ENCODE results near the gene WNK2.

WNK2 gene

GRCh38 chr9:93200449-93200742, 16.5 kb downstream of the WNK2 start:
- DNase-seq (ENCODE audit: low read depth): no peak

DNA sequence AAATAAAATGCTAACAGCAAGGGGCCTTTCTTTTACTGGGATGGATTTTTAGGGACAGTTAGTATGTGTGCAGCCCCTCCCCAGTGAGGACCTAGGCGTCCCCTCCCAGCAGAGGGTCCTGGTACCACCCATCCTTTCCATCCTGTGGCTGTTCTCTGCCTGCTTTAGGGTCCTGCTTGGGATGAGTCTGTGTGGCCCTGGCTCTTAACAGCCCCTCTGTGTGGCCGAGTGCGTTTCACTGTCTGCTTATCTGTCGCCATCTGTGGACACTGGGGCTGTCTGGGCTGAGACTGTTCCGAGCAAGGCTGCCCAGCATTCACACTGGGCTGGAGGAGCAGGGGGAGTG, 17.0 kb downstream of the WNK2 start:
- DNase-seq (ENCODE audit: low read depth): no peak

DNA sequence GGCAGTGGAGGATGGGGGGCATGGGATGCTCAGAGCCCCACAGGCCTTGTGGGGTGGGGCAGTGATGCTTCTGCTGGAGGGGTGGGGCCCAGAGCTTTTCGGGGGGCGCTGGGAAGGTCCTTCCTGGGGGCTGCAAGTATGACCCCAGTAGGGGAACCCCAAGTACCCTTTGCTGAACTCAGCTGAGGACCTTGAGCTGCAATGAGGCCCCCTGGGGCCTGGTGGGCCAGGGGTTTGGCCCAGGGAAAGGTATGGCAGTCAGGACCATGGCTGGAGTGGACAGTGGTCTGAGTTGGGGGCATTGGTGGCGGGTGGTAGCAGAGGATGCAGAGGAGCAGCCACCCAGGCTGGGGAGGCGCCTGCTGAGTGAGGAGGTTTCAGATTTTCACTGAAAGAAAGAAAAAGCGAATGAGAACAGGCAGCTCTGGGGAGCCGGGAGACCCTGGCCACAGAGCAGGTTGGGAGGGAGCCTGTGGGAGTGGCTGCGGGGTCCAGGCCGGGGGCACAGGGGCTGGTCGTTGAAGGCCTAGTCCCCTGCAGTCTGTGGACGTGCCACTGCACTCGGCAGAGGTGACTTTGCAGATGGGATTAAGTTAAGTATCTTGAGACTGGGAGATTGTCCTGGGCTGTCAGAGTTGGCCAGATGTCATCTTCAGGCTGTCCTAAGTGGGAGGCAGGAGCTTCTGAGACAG, 19.2 kb downstream of the WNK2 start:
- no peak for DNase-seq (ENCODE audit: low read depth)

- no peak for DNase-seq (ENCODE audit: low read depth)
These were observed 20.0 kb downstream of the WNK2 start for GRCh38 chr9:93203718-93204469.

- DNase-seq (ENCODE audit: low read depth): no peak
These were observed 20.6 kb downstream of the WNK2 start for GRCh38 chr9:93204470-93205043.

GRCh38 chr9:93205045-93205768, 21.3 kb downstream of the WNK2 start:
- DNase-seq (ENCODE audit: low read depth): no peak

DNA sequence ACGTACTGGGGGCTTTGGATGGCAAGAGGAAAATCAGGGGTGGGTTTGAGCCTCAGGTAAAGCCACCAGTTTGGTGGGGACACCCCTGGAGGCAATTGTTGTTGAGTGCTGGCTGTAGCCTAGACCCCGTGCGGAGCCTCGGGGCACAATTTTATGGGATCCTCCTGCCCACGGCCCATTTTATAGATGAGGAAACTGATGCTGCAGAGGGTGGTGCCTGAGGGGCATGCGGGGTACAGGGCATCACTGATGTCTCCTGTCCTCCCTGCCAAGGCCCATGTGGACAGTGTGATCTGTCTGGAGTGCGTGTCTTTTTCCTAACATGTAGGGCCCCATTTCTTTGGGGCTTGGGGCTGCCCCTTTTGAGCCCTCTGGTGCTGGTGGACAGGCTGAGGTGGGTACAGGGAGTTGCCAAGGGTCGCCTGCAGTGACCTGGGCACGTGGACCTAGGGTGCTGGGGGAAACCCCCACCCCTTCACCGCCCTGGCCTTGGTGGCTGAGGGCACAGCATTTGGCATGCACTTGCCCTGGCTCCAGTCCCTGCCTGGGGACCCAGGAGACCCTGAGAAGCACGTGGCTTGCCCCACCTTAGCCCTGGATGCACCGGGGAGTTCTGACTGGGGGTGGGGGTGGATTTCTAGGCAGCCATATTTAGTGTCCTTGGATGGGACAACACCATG, 22.1 kb downstream of the WNK2 start:
- DNase-seq (ENCODE audit: low read depth): no peak

DNA sequence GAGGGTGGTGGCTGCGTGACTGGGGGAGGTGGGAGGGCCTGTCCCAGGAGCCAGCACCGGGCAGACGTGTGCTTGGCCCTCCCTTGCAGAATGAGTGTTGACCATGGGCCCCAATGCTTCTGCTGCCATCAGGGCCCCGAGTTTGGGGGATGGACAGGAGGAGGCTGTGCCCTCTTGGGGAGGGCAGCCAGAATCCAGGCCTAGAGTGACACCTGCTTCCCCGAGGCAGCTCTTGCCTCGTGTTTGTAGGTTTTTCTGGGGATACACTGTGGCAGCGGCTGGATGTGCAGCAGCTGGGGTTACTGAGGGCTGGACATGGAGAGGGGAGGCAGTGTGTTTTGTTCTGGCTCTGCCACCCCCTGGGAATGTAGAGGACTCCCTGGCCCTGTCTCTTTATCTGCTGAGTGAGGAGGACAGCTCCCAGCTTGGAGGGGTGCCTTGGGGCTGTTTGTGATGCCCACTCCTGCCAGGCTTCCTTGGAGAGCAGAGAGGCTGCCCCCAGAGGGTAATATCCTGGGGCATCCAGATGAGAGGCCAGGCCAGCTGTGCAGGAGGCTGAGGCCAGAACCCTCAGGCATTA, 22.7 kb downstream of the WNK2 start:
- no peak for DNase-seq (ENCODE audit: low read depth)

- no peak for DNase-seq (ENCODE audit: low read depth)
These were observed 23.4 kb downstream of the WNK2 start for GRCh38 chr9:93207326-93207814.

DNA sequence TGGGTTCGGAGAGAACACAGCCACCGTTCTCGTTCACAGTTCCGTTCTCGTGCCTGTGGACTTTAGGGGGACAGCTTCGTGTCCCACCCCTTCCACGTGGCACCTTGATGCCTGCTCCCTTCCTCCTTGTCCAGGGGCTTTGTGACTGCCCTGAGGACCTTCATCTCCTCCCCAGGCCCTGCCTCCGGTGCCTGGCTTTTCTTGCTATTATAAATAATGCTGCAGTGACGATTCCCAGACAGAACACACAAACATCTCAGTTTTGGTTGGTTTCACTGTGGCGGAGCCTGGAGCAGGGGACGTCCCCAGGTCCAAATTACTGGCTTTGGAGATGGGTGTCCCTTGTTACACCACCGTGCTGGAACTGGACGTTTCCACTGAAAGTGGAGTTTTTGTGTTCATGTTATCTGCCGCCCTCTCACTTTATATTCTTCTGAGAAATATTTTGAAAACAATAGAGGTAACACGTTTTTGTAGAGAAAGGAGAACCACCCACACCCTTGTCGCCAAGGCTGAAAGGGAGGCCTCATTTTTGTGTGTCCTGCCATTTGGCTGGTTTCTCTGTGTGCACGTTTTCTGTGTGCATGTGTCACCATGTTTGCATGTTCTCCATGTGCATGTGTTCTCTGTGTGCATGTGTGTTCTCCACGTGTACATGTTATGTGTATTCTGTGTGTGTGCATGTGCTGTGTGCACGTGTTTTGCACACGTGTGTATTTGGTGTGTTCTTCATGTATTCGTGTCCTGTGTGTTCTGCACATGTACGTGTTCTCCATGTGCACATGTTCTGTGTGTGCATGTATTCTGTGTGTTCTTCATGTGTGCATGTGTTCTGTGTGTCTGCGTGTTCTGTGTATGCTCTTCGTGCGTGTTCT, 24.2 kb downstream of the WNK2 start:
- no peak for DNase-seq (ENCODE audit: low read depth)

DNA sequence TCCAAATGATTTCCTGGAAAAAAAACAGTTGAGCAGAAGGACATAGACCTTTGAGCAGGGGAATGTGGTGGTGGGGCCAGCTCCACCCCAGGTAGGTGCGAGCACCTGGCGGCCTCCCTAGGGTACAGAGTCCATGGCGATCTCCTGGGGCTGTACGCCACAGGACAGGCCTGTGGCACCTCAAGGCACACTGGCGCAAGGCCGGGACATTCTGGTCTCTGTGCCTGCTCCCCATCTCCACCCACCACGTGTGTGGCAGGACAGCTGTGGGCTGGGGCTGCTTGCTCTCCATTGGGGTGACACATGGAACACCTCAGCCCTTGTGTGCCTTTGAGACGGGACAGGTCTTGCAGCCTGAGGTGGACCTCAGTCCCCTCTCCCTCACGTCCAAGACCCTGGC, 25.2 kb downstream of the WNK2 start:
- no peak for DNase-seq (ENCODE audit: low read depth)

- no peak for DNase-seq (ENCODE audit: low read depth)
These were observed 25.8 kb downstream of the WNK2 start for GRCh38 chr9:93209576-93210323.

DNA sequence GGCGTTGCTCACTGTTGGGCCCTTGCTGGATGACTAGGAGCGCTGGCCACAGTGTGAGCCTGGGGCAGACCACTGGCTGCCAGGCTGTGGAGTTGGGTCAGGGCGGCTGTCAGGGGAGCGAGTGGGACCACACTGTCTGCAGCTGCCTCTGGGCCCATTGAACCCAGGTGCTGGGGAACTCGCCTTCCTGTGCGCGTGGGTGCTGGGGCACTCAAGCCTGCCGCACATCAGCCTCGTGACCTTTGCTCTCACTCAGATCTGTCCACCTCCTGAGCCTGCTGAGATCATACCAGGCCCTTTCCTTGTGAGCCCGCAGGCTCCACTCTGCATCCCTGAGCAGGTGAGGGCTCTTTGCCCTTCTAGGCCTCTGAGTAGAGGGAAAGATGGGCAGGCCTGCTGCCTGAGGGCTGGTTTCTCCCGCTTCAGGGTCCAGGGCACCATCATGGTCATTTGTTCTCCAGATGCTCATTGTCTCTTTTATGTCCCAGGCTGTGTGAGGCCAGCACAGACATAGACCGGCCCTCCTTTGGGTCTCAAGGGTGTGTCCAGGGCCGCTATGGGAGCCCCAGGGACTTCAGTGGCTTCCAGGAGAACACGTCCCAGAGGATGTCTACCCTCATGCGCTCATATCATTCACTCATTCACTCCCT, 26.5 kb downstream of the WNK2 start:
- DNase-seq (ENCODE audit: low read depth): no peak

DNA sequence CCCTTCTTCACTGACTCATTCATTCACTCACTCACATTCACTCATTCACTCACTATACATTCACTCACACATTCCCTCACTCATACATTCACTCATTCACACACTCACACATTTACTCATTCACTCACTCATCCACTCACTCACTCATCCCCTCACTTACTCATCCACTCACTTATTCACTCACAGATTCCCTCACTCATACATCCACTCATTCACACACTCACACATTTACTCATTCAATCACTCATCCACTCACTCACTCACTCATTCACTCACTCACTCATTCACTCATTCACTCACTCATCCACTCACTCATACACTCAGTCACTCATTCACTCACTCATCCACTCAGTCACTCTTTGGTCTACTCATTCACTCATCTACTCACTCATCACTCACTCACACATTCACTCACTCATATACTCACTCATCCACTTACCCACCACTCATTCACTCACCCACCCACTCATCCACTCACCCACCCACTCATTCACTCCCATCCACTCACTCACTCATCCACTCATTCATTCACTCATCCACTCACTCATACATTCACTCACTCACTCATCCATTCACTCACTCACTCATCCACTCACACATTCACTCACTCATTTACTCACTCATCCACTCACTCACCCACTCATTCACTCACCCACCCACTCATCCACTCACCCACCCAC, 27.2 kb downstream of the WNK2 start:
- no peak for DNase-seq (ENCODE audit: low read depth)

- DNase-seq (ENCODE audit: low read depth): no peak
These were observed 27.7 kb downstream of the WNK2 start for GRCh38 chr9:93211654-93212001.

GRCh38 chr9:93212409-93212808, 28.5 kb downstream of the WNK2 start:
- no peak for DNase-seq (ENCODE audit: low read depth)

GRCh38 chr9:93216073-93216365, 32.1 kb downstream of the WNK2 start:
- DNase-seq (ENCODE audit: low read depth): no peak

DNA sequence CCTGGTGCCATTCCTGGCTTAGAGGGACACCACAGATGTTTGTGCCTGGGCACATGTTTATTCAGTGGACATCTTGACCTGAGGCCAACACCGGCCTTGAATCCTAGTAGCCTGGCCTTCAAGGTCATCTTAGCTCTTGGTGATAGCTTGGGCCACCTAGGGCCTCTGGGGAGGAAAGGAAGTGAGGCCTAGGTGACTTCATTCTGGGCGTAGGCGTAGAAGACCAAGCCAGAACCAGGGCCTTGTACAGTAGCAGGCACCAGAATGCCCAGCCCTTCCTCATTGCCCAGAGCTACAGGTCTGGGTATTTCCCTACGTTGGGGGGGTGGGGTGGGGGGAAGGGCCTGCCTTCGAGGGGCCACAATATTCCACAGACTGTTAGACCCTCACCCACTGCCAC, 33.8 kb downstream of the WNK2 start:
- no peak for DNase-seq (ENCODE audit: low read depth)

GRCh38 chr9:93218161-93218560, 34.2 kb downstream of the WNK2 start:
- DNase-seq (ENCODE audit: low read depth): no peak

All from activated T-cell treated with anti-CD3 and anti-CD28 coated beads for 24 hours (primary cell).